PFSK-1 (cell line): Measurements from ENCODE around the gene SPDYE4.

Experiments
- FOXP2 ChIP-seq: optimal IDR thresholded peaks from 2 replicates; pipeline ENCODE3; 2011; ENCODE audit warnings: borderline replicate concordance, control low read depth, inconsistent platforms; ENCODE audit not compliant: insufficient read depth; ENCODE audit errors: extremely low read length, extremely low read depth
- POLR2AphosphoS5 ChIP-seq: IDR thresholded peaks from 2 replicates; pipeline ENCODE4 v1.6.1; 2012; ENCODE audit warnings: low read depth, mild to moderate bottlenecking, control low read depth, low read length, moderate library complexity
- SIN3A ChIP-seq: IDR thresholded peaks from 2 replicates; pipeline ENCODE4 v1.6.1; 2012; ENCODE audit warnings: mild to moderate bottlenecking, low read length, moderate library complexity, borderline replicate concordance; ENCODE audit not compliant: insufficient read depth
- TAF1 ChIP-seq: IDR thresholded peaks from 2 replicates; pipeline ENCODE4 v1.6.1; 2012; ENCODE audit warnings: low read length, control low read depth, borderline replicate concordance; ENCODE audit not compliant: insufficient read depth
- TF ChIP-seq, protein P1 (sequence below), 2 experiments: IDR thresholded peaks; 2 replicates each; pipeline versions ENCODE4 v1.6.1 to v1.8.0; 2011 to 2012; ENCODE audit warnings: low read depth in 2 of 2, low read length in 2 of 2, control low read depth in 1 of 2, inconsistent platforms in 1 of 2, mild to moderate bottlenecking in 1 of 2, moderate library complexity in 1 of 2; ENCODE audit not compliant: insufficient read depth in 1 of 2

SPDYE4 gene

DNA sequence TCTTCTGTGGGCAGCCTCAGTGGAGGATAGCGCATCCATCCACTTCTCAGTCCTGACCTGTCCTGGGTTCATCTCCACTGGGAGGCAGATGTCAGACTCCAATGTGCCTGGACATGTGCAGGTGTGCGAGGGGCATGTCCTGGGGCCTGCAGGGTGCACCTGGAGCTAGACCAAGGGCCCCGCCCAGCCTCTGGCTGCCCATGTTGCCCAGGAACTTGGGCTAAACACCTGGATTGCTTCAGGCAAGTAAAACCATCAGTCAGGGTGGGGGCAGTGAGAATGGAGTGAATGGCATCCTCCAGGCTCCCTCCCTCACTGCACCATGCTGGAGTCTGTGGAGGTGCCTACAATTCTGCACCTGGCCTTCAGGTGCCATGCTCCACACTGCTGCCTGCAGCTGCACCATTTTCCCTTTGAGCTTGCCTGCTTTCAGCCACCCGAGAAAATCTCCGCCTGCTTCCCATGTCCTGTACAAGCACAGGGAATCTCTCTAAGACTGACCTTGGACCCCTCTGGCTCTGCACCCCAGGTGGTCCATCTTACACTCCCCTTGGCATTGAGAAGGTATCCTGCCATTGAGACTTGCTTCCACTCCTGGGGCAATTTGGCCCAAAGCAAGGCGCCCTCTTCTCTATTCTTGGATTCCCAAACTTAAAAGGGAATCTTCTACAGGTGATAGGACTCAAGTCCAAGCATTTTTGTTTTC lies 42.9 kb upstream of the SPDYE4 start:
- TF ChIP-seq SIN3A (no peak), TAF1 (no peak), POLR2AphosphoS5 (no peak), FOXP2 (no peak)
- TF ChIP-seq, protein P1, sequence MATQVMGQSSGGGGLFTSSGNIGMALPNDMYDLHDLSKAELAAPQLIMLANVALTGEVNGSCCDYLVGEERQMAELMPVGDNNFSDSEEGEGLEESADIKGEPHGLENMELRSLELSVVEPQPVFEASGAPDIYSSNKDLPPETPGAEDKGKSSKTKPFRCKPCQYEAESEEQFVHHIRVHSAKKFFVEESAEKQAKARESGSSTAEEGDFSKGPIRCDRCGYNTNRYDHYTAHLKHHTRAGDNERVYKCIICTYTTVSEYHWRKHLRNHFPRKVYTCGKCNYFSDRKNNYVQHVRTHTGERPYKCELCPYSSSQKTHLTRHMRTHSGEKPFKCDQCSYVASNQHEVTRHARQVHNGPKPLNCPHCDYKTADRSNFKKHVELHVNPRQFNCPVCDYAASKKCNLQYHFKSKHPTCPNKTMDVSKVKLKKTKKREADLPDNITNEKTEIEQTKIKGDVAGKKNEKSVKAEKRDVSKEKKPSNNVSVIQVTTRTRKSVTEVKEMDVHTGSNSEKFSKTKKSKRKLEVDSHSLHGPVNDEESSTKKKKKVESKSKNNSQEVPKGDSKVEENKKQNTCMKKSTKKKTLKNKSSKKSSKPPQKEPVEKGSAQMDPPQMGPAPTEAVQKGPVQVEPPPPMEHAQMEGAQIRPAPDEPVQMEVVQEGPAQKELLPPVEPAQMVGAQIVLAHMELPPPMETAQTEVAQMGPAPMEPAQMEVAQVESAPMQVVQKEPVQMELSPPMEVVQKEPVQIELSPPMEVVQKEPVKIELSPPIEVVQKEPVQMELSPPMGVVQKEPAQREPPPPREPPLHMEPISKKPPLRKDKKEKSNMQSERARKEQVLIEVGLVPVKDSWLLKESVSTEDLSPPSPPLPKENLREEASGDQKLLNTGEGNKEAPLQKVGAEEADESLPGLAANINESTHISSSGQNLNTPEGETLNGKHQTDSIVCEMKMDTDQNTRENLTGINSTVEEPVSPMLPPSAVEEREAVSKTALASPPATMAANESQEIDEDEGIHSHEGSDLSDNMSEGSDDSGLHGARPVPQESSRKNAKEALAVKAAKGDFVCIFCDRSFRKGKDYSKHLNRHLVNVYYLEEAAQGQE (IDR thresholded peaks at IDR 0.05; ENCODE audit: insufficient read depth in 1 of 2, low read depth in 2 of 2, low read length in 2 of 2): no peak

DNA sequence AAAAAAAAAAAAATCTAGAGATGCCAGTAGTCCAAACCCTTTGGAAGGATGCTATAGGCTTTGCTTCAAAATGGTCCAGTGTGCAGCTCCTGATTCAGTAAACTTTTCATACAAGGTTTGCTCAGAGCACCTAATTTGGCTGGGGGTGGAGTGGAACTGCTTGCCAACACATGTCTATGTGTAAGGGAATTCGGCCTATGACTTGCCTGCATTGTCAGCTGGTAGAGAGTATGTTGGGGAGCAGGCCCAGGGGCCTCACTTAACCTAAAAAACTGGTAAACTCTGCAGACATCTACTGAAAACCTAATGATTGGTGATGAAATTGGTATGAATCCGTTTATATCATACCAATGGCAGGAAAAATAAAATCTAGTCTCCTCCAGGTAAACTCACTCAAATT lies 42.3 kb upstream of the SPDYE4 start:
- TF ChIP-seq TAF1 (no peak), FOXP2 (no peak), POLR2AphosphoS5 (no peak), SIN3A (no peak)
- TF ChIP-seq, protein P1 (IDR thresholded peaks at IDR 0.05; ENCODE audit: insufficient read depth in 1 of 2, low read depth in 2 of 2, low read length in 2 of 2): no peak

DNA sequence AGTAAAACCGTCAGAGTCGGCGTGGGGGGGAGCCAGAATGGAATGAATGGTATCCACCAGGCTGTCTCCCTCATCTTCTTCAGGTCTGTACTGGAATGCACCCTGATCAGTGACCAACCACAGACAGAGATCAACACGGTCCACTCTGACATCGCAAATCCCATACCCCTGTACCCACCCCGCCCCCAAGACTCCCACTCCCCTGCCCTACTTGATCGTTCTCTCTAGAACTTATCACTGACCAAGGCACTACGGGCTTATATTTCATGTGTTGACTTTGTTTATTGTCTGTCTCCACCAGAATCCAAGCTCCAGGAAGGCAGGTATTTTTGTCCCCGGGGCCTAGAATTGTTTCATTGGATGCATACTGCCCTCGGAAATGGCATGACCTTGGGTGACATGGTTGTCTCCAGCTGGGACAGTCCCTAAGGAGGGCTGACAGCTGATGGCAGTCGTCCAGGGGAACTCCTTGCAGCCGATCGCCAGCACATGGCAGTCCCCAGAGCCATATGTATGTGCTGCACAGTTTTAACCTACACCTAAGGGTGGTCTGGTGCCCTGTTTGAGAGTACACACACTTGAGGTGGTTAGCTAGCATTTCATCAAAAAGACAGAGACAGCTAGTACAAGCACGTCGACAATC lies 41.3 kb upstream of the SPDYE4 start:
- TF ChIP-seq, protein P1 (IDR thresholded peaks at IDR 0.05; ENCODE audit: insufficient read depth in 1 of 2, low read depth in 2 of 2, low read length in 2 of 2): no peak
- no peak for TF ChIP-seq FOXP2
- TF ChIP-seq TAF1: no peak
- TF ChIP-seq POLR2AphosphoS5: no peak

DNA sequence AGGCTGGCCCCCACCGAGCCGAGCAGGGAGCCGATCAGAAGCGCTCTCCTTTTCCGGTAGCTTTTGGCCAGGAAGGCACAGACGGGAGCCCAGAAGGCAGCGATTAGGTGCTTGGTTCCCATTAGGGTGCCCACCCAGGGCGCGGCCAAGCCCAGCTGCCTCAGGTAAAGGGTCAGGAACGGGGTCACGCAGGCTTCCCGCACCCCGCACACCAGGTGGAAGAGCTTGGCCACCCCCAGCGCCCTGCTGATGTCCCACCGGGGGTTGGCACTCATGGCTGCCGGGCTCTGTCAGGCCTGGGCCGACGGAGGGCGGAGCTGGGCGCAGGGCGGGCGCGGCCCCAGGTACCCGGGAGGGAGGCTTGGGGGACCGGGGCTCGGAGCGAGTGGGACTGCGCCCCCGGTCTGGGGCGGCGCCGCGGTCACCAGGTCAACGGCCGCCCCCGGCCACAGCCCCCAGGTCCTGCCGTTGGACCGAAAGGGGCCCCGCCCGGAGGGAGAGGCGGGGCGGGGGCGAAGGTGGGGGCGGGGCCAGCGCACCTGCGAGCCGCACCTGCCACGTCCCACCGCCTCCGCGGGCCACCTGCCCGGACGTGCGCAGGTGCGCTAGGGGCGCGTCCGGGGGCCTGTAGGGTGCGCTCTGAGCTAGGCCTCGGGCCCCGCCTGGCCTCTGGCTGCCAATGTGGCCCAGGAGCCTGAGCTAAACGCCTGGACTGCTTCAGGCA lies 40.7 kb upstream of the SPDYE4 start, which contains the start of gene MFSD6L:
Gene MFSD6L, minus strand, starts transcription at position 520 of the 724 bp plus-strand sequence. Its CDS starts 245 bp downstream, at position 275.
- no peak for TF ChIP-seq SIN3A
- no peak for TF ChIP-seq TAF1
- TF ChIP-seq FOXP2: no peak
- TF ChIP-seq POLR2AphosphoS5: no peak
- TF ChIP-seq, protein P1 (IDR thresholded peaks at IDR 0.05; ENCODE audit: insufficient read depth in 1 of 2, low read depth in 2 of 2, low read length in 2 of 2): no peak
